Measurements from ENCODE around the gene CNTN3.

Gene CNTN3

DNA sequence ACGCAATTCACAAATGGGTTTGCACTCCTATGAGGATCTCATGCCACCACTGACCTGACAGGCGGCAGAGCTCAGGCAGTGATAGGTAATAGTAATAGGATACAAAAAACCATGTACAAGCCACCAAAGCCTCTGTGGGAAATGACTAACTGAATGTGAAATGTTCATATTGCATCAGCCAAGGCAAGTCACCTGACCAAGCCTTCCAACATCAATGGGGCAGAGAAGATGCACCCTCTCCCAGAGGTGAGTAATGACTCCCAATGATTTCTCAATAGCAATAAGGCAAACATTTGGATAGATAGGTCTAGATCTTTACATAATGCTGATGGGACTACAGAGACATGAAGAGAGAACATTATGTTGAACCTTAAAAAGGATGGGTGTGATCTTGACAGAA, 14.9 kb downstream of the CNTN3 start:
- Mint-ChIP-seq H3K27me3 (ENCODE audit: low read depth) (no peaks in the 10 kb centered on the region), H3K36me3 (ENCODE audit: low read depth) (no peaks in the 10 kb centered on the region), H3K9me3 (peaks cover 29% of the 10 kb centered on the region), H3K4me1 (ENCODE audit: low read depth) (no peaks in the 10 kb centered on the region), H3K27ac (no peak overlapping the region), H3K4me3 (no peak overlapping the region)
- no peak for DNase-seq (ENCODE audit: low spot score)

GRCh38 chr3:74593152-74593551, 21.3 kb downstream of the CNTN3 start:
- H3K36me3 Mint-ChIP-seq (ENCODE audit: low read depth) = no peaks in the 10 kb centered on the region
- H3K4me3 Mint-ChIP-seq = no peak overlapping the region
- peaks cover 31% of the 10 kb centered on the region for H3K9me3 Mint-ChIP-seq
- H3K27ac Mint-ChIP-seq = no peak overlapping the region
- no peaks in the 10 kb centered on the region for H3K4me1 Mint-ChIP-seq (ENCODE audit: low read depth)
- DNase-seq (ENCODE audit: low spot score) = no peak
- no peaks in the 10 kb centered on the region for H3K27me3 Mint-ChIP-seq (ENCODE audit: low read depth)

DNA sequence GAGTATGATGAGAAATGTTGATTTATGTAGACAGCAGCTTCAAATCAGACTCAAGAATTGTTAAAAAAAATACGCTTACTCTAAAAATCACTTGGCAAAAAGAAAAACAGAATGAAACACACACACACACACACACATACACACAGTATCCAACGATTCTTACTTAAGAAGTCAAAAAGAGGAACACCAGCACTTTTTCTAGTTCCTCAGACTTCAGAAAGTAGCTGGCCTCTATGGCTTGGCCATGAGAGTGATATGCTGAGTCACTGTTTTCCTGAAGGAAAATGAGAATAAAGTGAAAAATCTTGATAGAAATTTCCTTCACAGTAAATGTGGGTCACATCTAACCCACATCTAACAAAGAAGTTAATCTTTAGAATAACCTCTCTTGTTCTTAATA, 22.1 kb downstream of the CNTN3 start:
- H3K36me3 Mint-ChIP-seq (ENCODE audit: low read depth) = no peaks in the 10 kb centered on the region
- H3K4me1 Mint-ChIP-seq (ENCODE audit: low read depth) = no peaks in the 10 kb centered on the region
- DNase-seq (ENCODE audit: low spot score) = no peak
- H3K27me3 Mint-ChIP-seq (ENCODE audit: low read depth) = no peaks in the 10 kb centered on the region
- H3K27ac Mint-ChIP-seq = no peak overlapping the region
- H3K9me3 Mint-ChIP-seq = peaks cover 28% of the 10 kb centered on the region
- H3K4me3 Mint-ChIP-seq = no peak overlapping the region

DNA sequence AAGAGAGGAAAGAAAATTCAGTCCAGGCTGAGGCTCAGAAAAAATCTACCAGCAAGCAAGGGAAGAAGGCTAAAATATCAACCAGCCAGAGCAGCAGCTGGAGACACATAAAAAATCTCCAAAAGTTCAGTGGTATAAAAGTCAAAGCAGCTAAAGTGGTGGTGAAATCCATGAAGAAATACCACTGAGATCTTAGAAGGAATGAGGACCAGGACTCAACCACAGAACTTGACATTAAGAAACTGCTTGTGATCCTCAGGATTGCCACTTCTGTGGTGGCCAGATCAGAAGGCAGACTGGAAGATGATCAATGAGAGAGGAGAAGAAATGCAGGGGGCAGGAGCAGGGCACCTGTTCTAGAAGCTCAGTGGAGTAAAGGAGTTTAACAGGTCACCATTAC, 22.5 kb downstream of the CNTN3 start:
- H3K4me1 Mint-ChIP-seq (ENCODE audit: low read depth) = no peaks in the 10 kb centered on the region
- H3K27me3 Mint-ChIP-seq (ENCODE audit: low read depth) = no peaks in the 10 kb centered on the region
- DNase-seq (ENCODE audit: low spot score) = no peak
- H3K27ac Mint-ChIP-seq = no peak overlapping the region
- H3K4me3 Mint-ChIP-seq = no peak overlapping the region
- no peaks in the 10 kb centered on the region for H3K36me3 Mint-ChIP-seq (ENCODE audit: low read depth)
- peaks cover 25% of the 10 kb centered on the region for H3K9me3 Mint-ChIP-seq

- no peak overlapping the region for H3K27ac Mint-ChIP-seq
- peaks cover 23% of the 10 kb centered on the region for H3K9me3 Mint-ChIP-seq
- no peaks in the 10 kb centered on the region for H3K4me1 Mint-ChIP-seq (ENCODE audit: low read depth)
- no peaks in the 10 kb centered on the region for H3K36me3 Mint-ChIP-seq (ENCODE audit: low read depth)
- no peak for DNase-seq (ENCODE audit: low spot score)
- no peak overlapping the region for H3K4me3 Mint-ChIP-seq
- no peaks in the 10 kb centered on the region for H3K27me3 Mint-ChIP-seq (ENCODE audit: low read depth)
Observed at GRCh38 chr3:74591342-74591741, 23.1 kb downstream of the CNTN3 start.

DNA sequence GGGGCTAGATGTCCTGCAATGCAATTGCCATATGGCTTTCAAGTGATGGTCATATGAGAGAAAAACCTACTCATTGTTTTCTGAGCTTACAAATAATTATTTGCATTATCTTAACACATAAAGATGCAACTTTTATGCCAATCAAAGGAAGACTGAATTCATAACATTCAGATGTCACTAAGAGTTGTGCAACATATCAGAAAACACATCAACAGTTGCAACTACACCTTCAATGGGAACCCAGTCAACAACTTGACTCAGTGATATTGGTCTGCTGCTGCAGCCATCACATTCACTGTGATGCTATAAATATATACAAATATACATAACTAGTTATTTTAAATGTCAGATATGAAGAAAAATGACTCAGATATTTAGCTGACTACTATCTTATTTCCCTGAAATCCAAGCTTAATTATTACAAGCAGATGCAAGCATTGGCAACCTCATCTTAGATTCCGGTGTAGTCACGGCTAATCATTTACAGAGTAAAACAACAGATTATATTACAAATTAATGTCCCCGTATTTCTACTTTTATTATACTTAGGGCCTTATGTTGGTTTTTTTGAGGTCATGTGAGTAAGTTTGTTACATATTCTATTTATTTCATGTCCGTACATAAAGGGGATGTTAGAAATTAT, 23.7 kb downstream of the CNTN3 start:
- Mint-ChIP-seq H3K4me3 (no peak overlapping the region), H3K36me3 (ENCODE audit: low read depth) (no peaks in the 10 kb centered on the region), H3K4me1 (ENCODE audit: low read depth) (no peaks in the 10 kb centered on the region), H3K27me3 (ENCODE audit: low read depth) (no peaks in the 10 kb centered on the region), H3K27ac (no peak overlapping the region), H3K9me3 (peaks cover 23% of the 10 kb centered on the region)
- DNase-seq (ENCODE audit: low spot score) = no peak

DNA sequence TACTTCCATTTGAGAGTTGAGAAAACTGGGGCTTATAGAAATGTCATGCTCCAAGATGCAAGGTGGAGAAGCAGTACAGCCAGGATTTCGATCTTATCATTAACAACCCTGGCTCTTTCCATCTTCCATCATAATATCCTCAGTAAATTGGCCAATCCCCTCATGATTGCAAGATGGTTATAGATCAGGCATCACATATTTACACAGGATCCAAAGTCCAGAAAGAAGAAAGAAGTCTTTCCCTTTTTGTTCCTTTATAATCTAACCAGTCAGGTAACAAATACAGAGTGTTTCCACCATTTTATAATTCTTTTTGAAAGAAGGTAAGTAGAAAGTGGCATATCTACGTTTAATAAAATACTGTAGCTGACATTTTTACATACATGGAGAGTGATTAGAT, 29.7 kb downstream of the CNTN3 start:
- Mint-ChIP-seq H3K4me3 (no peak overlapping the region), H3K27me3 (ENCODE audit: low read depth) (no peaks in the 10 kb centered on the region), H3K4me1 (ENCODE audit: low read depth) (no peaks in the 10 kb centered on the region), H3K9me3 (peaks cover 20% of the 10 kb centered on the region), H3K27ac (no peak overlapping the region), H3K36me3 (ENCODE audit: low read depth) (no peaks in the 10 kb centered on the region)
- no peak for DNase-seq (ENCODE audit: low spot score)

DNA sequence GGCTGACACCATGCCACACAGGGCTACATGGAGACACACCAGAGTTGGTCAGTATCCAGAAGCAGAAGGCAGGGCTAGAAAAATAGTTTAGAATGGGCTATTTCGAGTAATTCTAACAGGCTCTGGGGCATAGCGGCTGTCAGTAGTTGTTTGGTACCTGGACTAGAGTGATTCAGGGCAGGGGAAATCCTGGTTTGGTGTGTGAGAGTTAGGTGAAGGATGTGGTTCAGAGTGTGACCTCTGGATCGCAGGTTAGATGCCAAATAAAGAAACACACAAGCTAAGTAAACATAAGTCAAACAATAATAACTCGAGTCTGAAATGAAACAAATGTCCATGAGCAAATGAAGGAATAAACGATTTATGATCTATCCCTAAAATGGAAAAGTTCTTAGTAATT, 31.5 kb downstream of the CNTN3 start:
- Mint-ChIP-seq H3K36me3 (ENCODE audit: low read depth) (no peaks in the 10 kb centered on the region), H3K27ac (no peak overlapping the region), H3K4me3 (no peak overlapping the region), H3K27me3 (ENCODE audit: low read depth) (no peaks in the 10 kb centered on the region), H3K4me1 (ENCODE audit: low read depth) (no peaks in the 10 kb centered on the region), H3K9me3 (peaks cover 27% of the 10 kb centered on the region)
- DNase-seq (ENCODE audit: low spot score) = no peak

- peaks cover 24% of the 10 kb centered on the region for H3K9me3 Mint-ChIP-seq
- H3K27ac Mint-ChIP-seq = no peak overlapping the region
- no peak for DNase-seq (ENCODE audit: low spot score)
- no peak overlapping the region for H3K4me3 Mint-ChIP-seq
- no peaks in the 10 kb centered on the region for H3K4me1 Mint-ChIP-seq (ENCODE audit: low read depth)
- H3K36me3 Mint-ChIP-seq (ENCODE audit: low read depth) = no peaks in the 10 kb centered on the region
- H3K27me3 Mint-ChIP-seq (ENCODE audit: low read depth) = no peaks in the 10 kb centered on the region
Observed at GRCh38 chr3:74575857-74576256, 38.6 kb downstream of the CNTN3 start.

- DNase-seq (ENCODE audit: low spot score) = no peak
- Mint-ChIP-seq H3K4me1 (ENCODE audit: low read depth) (no peaks in the 10 kb centered on the region), H3K36me3 (ENCODE audit: low read depth) (no peaks in the 10 kb centered on the region), H3K4me3 (no peak overlapping the region), H3K27ac (no peak overlapping the region), H3K27me3 (ENCODE audit: low read depth) (no peaks in the 10 kb centered on the region), H3K9me3 (peaks cover 41% of the 10 kb centered on the region)
Observed at GRCh38 chr3:74571118-74571517, 43.3 kb downstream of the CNTN3 start.
